SKM-1 treated with dmso at 0.1 percent for 144 hours (cell line): ENCODE results near the gene ALOX5AP.

Experiments used
- DNase-seq: peaks from one replicate; lab custom pipeline; 2025; ENCODE audit not compliant: unreplicated experiment; lab: John Stamatoyannopoulos, UW

ALOX5AP gene

DNA sequence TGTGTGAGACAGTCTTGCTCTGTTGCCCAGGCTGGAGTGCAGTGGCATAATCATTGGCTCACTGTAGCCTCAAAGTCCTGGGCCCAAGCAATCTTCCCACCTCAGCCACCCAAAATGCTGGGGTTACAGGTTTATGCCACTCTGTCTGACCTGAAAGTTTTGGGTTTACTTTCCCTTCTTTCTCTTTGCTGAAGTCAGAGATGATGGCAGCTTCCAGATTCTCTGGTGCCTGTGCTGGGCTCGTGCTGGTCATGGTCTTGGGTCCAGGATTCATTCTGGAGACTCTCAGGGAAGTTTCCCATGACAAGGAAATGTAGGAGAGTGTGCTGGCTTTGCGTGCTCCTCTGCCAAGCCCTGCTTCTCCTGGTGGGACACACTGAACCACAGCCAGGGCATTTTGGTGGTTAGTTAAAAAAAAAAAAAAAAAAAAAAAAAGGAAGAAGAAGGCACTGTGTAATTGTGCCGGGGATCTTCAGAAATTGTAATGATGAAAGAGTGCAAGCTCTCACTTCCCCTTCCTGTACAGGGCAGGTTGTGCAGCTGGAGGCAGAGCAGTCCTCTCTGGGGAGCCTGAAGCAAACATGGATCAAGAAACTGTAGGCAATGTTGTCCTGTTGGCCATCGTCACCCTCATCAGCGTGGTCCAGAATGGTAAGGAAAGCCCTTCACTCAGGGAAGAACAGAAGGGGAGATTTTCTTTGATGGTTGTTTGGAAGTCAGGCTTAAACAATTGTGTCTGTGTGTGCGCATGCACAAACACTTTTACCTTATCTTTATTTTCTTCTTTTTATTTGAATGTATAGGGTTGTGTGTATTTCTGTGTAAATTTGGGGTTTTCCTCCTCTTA lies at the start of gene ALOX5AP:
Gene ALOX5AP (plus strand): TSS at position 519 of the 847 bp plus-strand sequence. CDS start 63 bp downstream, at position 582.
- DNase-seq: peak; percentile 94

DNA sequence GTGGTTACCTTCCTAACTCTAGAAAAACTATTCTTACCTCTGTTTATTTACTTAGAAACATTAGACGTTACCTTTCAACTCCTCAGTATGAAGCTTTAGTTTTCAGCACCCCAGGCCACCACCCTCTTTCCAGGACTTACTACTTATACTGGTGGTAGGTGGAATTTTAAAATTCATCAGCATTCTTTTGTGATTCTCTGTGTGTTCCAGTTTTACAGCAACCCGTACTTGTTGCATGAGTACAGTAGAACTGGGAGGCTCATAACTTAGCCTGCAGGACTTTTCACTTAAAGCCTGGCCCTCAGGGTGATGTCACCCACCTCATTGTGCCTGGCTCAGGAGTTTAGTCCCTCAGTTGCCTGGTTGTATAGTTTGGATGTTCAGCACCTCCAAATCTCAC lies 49.4 kb upstream of the ALOX5AP start:
- DNase-seq: no peak

DNA sequence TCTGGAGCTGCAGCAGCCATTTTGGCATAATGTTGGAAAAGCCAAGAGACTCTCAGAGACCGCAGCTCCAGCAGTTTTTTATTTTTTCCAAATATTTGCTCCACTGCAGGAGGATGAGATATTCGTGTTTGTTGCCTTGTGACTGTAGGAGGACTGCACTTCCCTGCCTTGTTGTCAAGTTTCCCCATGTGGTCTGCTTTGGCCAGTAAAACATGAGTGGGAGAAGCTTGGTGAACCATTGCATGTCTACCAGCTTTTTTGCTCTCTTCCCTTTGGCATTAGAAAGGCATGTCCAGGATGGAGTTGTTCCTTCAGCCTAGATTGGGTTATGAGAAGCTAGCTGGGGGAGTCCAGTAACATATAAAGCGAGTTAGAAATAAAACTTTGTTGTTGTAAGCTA lies 47.7 kb upstream of the ALOX5AP start:
- no peak for DNase-seq

DNA sequence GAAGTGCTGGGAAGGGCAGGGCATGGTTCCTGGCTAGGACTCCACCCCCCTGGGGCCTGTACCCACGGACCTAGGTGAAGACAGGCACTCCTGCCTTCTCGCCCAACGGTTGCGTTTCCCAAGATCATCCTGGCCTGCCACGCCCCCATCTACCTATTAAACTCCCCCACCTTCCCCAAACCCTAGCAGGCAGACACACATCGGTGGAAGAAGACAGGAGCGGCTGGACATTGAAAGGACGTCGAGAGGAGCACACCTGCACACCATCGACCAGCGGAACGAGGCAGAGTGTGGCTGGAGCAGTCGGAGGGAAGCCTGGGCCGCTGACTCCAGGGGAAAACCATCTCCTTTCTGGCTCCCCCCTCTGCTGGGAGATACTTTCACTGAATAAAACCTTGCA lies 45.6 kb upstream of the ALOX5AP start:
- no peak for DNase-seq

DNA sequence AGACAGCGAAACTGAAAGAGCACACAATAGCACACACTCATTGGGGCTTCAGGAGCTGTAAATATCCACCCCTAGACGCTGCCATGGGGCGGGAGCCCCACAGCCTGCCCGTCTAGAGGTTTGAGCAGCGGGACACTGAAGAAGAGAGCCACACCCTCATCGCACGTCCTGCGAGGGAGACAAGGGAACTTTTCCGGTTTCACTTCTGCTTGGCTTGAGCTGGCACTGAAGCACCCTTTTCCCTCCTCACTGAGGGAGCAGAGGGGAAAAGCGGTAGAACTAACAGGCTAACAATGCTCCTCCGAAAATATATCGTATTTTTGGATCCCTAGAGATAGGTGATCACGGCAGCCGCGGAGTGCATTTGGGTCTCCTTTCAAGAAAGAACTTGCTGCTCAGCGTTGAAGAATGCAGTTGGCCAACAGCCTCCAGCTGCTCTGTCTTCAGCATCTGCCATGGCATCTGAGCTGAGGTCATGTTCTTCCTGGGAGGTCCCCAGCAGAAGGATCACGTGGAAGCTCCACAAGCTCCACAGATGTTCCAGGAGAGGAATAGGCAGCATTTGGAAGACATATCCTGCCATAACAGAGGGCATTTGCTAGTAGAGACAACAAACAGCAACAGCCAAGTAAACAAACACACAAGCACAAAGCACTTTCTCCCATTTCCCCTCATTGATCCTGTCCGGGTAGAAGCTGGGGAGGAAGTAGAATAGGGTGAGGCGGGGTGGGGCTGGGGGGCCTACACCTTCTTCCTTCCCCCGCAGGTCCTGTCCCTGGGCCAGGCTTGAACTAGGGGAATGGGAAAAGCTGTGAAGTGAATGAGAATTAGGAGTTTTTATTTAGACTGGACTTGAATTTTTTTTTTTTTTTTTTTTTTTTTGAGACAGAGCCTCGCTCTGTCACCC lies 44.8 kb upstream of the ALOX5AP start:
- DNase-seq: peak; percentile 62

DNA sequence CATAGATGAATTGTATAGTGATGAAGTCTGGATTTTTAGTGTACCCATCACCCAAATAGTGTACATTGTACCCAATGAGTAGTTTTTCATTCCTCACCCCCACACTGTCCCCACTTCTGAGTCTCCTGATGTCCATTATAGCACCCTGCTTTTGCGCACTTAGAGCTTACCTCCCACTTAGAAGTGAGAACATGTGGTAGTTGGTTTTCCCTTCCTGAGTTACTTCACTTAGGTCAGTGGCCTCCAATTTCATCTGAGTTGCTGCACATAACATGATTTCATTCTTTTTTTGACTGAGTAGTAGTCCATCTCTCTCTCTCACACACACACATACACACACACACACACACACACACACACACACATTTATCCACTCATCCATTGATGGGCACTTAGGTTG lies 43.2 kb upstream of the ALOX5AP start:
- DNase-seq: no peak

DNA sequence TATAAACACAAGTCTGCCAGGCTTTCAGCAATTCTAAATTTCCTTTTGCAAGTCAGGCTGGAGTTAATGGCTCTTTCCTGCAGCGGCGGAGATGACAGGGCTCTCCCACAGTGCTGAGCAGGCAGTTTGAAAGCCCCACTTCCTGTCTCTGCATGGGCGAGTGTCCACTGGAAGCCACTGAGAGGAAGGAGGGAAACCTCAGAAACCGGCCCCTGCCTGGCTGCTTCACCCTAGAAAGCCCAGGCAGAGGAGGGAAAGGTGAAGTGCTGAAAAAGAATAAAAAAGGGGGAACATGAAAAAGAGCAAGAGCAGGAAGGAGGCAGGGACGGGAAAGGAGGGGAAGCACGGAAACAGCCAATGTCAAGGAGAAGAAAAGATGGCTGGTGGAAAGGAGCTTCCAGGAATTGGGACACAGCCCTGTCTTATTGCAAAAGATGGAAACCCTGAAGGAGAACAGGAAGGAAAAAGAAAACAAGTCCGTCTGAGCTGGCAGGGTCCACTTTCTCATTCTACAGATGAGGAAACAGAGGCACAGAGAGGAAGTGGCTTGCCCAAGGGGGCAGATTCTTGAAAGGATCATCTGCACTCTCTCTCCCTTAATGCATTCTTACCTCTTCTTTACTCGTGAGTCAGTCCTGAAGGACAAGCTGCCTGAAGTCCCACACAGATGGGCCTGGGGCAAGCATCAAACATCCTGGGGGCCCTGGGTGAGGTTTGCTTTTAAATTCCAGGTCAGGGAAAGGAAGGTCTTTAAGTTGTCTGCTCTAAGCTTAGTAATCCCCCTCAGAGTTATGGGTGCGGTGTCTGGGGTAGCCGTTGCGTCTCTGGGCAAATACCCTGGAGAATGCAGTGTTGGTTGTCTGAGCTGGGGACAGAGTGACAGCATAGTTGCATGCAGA lies 38.8 kb upstream of the ALOX5AP start:
- peak; percentile 80 for DNase-seq

DNA sequence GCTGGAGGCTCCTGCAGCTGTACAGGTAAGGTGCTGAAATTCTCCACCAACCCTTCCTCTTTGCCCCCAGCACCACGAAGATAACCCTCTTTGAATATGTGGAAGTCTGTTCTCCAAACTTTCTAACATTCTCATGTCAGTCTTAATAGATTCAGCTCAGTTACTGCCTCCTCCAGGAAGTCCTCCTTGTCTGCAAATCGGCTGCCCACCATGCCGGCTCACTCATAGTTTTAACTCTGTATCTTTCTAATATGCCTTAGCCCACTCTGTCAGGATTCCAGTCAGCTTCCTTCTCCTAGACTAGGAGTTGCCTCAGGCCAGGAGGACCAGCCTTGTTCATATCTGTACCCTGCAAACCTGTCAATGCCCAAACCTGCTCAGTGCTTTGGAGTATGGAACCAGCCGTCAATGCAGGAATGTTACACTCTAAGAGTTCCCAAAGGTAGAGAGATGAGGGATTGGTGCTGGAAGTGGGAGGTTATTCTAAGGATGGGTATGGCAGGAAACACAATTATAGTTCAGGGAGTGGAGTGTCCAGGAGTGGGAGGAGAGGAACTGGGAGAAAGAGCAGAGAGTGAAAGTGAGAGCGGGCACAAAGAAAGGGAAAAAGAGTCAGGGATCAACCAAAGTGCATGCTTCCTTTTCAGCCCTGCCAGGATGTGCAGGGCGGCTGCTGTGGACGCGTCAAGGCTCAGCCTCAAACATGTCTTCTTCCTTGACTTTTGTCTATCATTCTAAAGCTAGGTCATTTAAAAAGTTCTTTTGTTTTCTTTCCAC lies 38.0 kb upstream of the ALOX5AP start:
- no peak for DNase-seq

DNA sequence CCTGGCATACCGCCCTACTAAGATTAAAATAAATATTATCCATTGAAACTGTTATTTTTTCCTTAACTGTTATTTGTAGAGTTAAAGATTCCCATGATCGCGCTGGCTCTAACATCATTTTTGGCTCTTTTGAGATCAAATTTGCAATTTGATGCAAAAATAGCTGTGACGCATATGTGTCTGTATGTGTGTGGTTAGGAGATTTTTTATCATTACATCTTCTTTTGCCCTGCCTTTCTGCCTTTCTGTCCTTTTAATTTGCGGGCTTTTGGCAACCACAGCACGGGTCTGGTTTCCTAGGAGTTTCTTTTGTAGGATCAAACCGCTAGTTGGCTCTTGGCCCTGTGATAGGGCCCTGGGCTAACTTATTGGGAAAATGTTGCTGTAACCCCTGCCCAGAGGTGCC lies 37.3 kb upstream of the ALOX5AP start:
- no peak for DNase-seq

DNA sequence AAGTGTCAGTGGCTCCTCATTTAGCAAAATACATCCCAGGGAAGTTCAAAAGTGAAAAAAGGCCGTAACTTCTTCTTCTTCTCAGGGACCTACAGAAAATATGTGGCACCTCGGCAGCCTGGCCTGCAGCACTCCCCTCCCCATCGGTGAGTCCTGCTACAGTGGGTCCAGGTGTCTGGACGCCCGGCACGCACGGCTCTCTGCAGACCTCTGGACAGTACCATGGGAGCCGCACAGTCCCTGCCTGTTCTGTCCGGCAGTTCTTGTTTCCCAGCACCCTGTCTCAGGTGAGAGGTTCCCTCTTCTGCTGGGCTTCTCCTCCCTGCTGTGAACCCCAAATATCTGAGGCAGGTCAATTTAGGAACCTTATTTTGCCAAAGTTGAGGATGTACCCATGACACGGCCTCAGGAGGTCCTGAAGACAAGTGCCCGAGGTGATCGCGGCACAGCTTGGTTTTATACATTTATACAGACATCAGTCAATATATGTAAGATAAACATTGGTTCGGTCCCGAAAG lies 36.8 kb upstream of the ALOX5AP start:
- no peak for DNase-seq

DNA sequence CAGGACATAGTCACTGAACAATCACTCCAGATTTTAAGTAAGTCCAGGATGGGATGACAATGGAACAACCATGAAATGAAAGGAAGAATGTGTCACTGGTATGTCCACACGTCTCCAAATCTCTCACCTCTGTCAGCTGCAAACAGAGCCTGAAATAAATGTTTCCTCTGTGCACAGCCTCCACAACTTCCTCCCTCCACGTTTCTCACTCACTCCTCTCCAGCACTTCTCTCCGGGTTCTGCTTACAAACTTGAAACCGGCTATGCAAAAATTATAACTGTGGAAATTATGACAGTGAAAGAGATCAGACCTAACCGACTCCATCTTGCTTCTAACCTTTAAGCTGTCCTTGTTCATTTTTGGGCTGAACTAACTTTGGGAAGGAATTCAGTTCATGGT lies 35.0 kb upstream of the ALOX5AP start:
- DNase-seq: no peak

DNA sequence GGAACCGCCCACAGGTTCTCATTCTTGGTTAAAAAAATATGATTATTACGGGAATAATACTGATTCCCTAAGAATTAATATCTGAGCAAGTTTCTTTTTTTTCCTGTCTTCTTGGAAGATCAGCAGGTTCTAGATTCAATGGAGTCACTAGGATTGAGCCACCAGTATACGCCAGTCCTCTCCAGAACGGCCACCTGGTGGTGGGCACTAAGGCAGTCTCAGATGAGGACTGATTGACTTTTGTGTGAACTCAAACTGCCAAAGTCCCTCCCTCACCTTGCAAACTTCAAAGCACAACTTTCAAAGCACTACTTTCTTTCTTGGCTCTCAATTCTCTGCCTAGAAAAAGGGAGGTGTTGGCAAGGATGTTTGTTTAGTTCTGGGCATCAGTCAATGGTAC lies 33.3 kb upstream of the ALOX5AP start:
- no peak for DNase-seq

DNA sequence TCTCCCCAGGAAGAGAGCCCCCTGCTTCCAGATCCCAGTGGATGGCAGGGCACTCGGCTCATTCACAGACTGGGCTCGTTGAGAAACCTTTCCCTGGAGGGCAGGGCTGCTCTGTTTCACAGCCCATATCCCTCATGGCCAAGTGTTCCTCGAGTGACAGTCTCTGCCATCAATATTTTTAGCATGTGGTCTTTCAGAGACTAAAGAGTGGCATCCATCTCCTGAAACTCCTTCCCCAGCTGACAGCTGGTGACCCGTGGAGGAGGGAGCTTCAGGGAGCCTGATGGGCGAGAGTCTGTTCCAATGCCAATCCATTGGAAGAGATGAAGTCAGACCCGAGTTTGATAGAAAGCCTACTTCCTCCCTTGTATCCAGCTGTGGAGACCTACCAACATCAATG lies 30.7 kb upstream of the ALOX5AP start:
- DNase-seq: no peak

DNA sequence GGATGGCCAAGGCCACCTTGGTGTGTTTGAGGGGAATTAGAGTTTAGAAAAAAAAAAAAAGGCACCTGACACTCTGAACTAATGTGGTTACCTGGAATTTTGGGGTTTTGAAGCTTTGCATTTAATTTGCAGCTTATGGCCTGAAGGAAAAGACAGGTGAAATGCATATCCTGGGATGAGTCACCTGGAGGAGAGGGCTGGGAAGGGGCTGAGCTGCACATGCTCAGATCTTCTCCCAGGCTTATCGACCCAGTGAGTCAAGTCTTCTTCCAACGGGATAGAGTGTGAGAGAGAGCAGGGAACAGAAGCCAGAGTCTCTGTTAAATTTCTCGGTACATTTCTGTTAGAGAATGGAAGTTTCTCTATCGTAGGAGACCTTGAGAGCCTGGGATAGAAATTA lies 29.7 kb upstream of the ALOX5AP start:
- no peak for DNase-seq

DNA sequence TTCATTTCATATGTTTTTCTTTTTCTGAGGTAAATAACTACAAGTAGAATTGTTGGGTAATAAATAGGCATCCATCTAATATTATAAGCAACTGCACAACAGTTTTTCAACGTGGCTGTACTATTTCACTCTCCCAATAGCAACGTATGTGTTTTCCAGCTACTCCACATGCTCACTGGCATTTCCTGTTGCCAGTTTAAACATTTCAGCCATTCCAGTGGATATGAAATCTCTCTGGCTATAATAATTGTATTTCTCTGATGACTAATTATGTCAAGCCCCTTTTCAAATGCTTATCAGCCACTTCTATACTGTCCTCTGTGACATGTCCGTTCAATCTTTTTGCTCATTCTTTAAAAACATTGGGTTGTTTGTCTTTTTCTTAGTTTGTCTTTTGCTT lies 26.8 kb upstream of the ALOX5AP start:
- DNase-seq: no peak

DNA sequence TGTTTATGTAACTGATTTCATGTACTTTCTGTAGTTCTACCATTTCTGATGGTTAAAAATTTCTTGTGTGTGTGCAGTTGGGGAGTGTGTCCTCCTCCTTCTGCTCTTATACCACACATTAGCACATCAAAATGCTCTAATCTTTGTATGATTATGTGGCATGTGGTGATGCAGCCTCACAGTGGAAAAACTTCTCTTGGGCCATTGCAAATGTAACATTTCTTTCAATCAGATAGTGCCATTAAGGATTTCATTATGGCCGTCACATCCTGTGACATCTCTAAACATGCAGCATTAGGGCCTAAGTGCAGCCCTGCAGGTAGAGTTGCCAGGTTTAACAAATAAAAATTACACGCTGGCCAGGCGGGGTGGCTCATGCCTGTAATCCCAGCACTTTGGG lies 24.9 kb upstream of the ALOX5AP start:
- DNase-seq: no peak

DNA sequence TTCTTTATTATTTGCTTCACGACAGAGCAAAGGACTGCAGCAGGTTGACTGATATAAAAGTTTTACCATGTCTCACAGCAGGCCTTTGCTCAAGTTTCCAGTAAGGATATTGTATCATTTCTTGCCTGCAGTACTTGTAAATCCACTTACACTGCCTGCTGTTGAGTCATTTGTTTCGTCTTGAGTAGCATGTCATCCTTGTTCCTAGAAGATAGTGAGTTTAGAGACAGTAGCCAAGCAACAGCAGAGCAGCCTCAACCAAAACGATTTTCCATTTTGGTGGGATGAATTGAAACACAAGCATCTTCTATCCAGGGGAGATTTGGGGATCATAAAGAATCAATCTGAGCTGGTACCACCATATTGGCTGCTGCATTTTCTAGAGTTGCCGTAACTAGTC lies 24.0 kb upstream of the ALOX5AP start:
- no peak for DNase-seq

DNA sequence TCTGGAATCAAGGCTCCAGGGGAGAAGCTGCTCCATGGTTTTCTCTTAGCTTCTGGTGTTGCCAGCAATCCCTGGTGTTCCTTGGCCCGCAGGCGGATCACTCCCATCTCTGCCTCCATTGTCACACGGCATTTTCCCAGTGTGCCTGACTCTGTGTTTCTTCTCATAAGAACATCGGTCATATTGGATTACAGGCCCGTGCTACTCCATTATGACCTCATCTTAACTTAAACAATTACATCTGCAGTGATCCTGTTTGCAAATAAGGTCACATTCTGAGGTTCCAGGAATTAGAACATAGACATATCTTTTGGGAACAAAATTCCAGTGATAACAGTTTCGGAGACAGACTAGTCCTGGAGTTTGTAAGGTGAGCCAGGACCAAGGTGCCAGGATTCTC lies 23.5 kb upstream of the ALOX5AP start:
- no peak for DNase-seq

DNA sequence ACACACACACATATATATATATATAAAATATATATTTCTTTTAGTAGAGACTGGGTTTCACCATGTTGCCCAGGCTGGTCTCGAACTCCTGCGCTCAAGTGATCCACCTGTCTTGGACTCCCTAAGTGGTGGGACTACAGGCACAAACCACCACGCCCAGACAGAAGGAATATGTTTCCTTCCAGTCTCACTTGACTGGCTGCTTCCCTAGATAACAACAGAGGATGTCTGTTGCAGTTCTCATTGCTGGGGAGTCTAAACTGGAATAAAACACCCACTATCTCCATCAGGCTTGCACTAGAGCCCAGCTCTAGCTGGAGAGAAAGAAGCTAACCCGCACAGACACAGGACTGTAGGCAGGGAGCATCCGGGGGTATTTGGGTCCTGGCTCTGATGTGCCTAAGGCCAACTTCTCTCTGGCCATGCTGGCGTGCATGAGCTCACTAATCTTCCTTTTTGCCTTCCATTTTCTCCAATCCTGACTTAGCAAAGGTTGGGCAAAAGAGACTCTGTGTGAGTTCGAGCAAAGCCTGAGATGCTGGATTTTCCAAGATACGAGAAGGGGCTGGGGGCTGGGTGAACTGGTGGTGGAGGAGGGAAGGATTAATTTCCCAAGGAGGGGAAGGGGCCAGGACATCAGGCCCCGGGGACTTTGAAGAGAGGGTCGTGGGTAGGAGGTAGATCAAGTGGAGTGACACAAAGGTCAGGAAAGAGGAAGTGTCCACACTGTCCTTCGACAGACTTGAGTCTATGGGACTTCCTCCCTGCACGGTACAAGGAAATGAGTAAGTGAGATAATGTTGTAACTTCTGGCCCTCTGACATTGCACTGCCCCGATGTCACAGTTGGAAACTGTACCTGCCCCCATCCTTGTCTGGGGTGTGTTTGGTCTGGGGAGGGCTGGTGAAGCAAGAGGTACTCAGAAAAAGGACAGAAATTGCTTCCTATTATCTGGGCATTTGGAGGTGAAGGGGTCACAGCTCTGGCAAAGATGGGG lies 22.5 kb upstream of the ALOX5AP start:
- DNase-seq: peak; percentile 99
